Lower lobe of right lung (tissue), 2 donors: ENCODE data around the gene P2RX7. TPM values are rescaled to one million over a fixed set of nuclear protein-coding genes. Genes with fewer than 3 reads are reported as not detected.

Experiments used
- ATAC-seq, 2 donors: fragments of 200-7000 bp; cut with Tn5 transposase; one replicate each; pipeline ENCODE4 v1.9.1; 2020 to 2022; ENCODE audit warnings: mild to moderate bottlenecking in 2 of 2, moderate library complexity in 2 of 2
- DNase-seq: peaks from one replicate; pipeline ENCODE4 v3.0.0-alpha.2; 2020
- H3K27ac ChIP-seq: fragments of 200-600 bp; one replicate; pipeline ENCODE4 v1.8.0; 2022
- H3K27me3 ChIP-seq: fragments of 200-600 bp; one replicate; pipeline ENCODE4 v1.8.0; 2022; ENCODE audit warnings: low read depth
- H3K36me3 ChIP-seq: fragments of 200-600 bp; one replicate; pipeline ENCODE4 v1.8.0; 2022; ENCODE audit warnings: mild to moderate bottlenecking
- H3K4me1 ChIP-seq: fragments of 200-600 bp; one replicate; pipeline ENCODE4 v1.8.0; 2022
- H3K4me3 ChIP-seq: fragments of 200-600 bp; one replicate; pipeline ENCODE4 v1.8.0; 2022; ENCODE audit warnings: mild to moderate bottlenecking
- H3K9me3 ChIP-seq: fragments of 200-600 bp; one replicate; pipeline ENCODE4 v1.8.0; 2022
- intact Hi-C: fragments of 100-400 bp; cut with DNase I; formaldehyde crosslinking; loops from one replicate; pipeline ENCODE4 v1.11.0; 2022
- total RNA-seq: library from RNA; stranded (reverse); fragmentation: NEBNext Ultra II Directional; extraction: Animal tissue kit (Norgen Biotek cat#: 25700); gene quantifications from one replicate; pipeline ENCODE4 v1.2.1, GENCODE V29; 2021
- TF ChIP-seq, protein P1 (sequence below): fragments of 200-600 bp; IDR thresholded peaks from one replicate; pipeline ENCODE4 v1.8.0; 2022; ENCODE audit warnings: antibody characterized with exemption, mild to moderate bottlenecking
- donor health status: DM: no; HTN: yes; CAD: no; lungs with severe emphysema.

Gene P2RX7
- total RNA-seq, 1 donor from 2014 or later: 20.5 TPM

- no peaks in the 10 kb centered on the region for H3K9me3 ChIP-seq
- ATAC-seq: no peak
- peaks cover 65% of the 10 kb centered on the region for H3K4me1 ChIP-seq
- H3K27ac ChIP-seq: no peak overlapping the region
- TF ChIP-seq, protein P1, sequence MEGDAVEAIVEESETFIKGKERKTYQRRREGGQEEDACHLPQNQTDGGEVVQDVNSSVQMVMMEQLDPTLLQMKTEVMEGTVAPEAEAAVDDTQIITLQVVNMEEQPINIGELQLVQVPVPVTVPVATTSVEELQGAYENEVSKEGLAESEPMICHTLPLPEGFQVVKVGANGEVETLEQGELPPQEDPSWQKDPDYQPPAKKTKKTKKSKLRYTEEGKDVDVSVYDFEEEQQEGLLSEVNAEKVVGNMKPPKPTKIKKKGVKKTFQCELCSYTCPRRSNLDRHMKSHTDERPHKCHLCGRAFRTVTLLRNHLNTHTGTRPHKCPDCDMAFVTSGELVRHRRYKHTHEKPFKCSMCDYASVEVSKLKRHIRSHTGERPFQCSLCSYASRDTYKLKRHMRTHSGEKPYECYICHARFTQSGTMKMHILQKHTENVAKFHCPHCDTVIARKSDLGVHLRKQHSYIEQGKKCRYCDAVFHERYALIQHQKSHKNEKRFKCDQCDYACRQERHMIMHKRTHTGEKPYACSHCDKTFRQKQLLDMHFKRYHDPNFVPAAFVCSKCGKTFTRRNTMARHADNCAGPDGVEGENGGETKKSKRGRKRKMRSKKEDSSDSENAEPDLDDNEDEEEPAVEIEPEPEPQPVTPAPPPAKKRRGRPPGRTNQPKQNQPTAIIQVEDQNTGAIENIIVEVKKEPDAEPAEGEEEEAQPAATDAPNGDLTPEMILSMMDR: no peak
- H3K27me3 ChIP-seq: no peaks in the 10 kb centered on the region
- no peak overlapping the region for H3K4me3 ChIP-seq
- intact Hi-C loops: no loop called here
- H3K36me3 ChIP-seq: no peaks in the 10 kb centered on the region
- DNase-seq: no peak
Observed at GRCh38 chr12:121130866-121131373, 1.8 kb upstream of the P2RX7 start.

DNA sequence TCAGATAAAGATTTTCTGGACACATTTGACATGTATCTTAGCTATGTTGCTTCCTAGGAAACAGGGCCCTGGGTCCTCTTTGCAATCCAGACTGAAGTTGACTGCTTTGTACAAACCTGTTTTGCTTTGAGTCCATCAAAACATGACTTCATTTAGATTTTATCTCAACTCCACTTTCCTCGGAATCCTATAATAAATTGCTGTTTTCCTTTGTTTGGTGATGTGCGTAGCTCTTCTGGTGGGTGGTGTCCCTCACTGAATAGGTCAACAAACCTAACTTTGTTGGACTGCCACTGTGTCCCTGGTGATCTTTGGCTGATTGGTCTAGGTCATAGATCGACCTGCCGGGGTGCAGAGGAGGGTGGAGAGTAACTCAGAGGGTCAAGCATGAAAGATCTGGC lies 735 bp upstream of the P2RX7 start:
- Histone ChIP-seq H3K27me3 (no peaks in the 10 kb centered on the region), H3K4me3 (no peak overlapping the region), H3K4me1 (peaks cover 65% of the 10 kb centered on the region), H3K27ac (peak overlapping the region; percentile 72), H3K36me3 (no peaks in the 10 kb centered on the region), H3K9me3 (no peaks in the 10 kb centered on the region)
- TF ChIP-seq, protein P1: no peak
- intact Hi-C loops: no loop called here
- DNase-seq (no peak), ATAC-seq (no peak)

DNA sequence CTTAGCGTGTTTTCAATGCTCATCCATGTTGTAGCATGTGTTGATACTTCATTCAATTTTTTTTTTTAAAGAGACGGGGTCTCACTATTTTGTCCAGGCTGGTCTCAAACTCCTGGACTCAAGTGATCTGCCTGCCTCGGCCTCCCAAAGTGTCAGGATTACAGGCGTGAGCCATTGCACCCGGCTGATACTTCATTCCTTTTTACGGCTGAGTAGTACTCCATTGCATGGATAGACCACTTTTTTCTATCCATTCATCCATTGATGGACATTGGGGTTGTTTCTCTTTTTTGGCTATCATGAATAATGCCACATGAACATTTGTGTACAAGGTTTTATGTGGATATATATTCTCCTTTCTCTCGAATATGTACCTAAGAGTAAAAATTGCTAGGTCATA lies 1.2 kb downstream of the P2RX7 start:
- DNase-seq: no peak

GRCh38 chr12:121135320-121135719 lies 2.6 kb downstream of the P2RX7 start:
- Histone ChIP-seq H3K27me3 (no peaks in the 10 kb centered on the region), H3K27ac (no peak overlapping the region), H3K4me1 (peaks cover 42% of the 10 kb centered on the region), H3K36me3 (no peaks in the 10 kb centered on the region), H3K9me3 (no peaks in the 10 kb centered on the region), H3K4me3 (no peak overlapping the region)
- TF ChIP-seq, protein P1: no peak
- no peak for ATAC-seq
- intact Hi-C loops: no loop called here
- DNase-seq: no peak

More for the DNA sequence above, 1.2 kb downstream of the P2RX7 start:
- H3K4me1 ChIP-seq: peaks cover 54% of the 10 kb centered on the region
- H3K27ac ChIP-seq: peak overlapping the region; percentile 72
- no peaks in the 10 kb centered on the region for H3K27me3 ChIP-seq
- no peak for ATAC-seq
- TF ChIP-seq, protein P1: no peak
- intact Hi-C loops: no loop called here
- H3K36me3 ChIP-seq: no peaks in the 10 kb centered on the region
- peak overlapping the region; percentile 60 for H3K4me3 ChIP-seq
- no peaks in the 10 kb centered on the region for H3K9me3 ChIP-seq

- TF ChIP-seq, protein P1: no peak
- Histone ChIP-seq H3K4me1 (peaks cover 31% of the 10 kb centered on the region), H3K36me3 (no peaks in the 10 kb centered on the region), H3K27me3 (no peaks in the 10 kb centered on the region), H3K27ac (no peak overlapping the region), H3K4me3 (no peak overlapping the region), H3K9me3 (no peaks in the 10 kb centered on the region)
- intact Hi-C loops: no loop called here
- DNase-seq (no peak), ATAC-seq (no peak)
Observed at GRCh38 chr12:121137512-121137911, 4.8 kb downstream of the P2RX7 start.

GRCh38 chr12:121138284-121138683 lies 5.6 kb downstream of the P2RX7 start:
- Histone ChIP-seq H3K4me1 (peaks cover 27% of the 10 kb centered on the region), H3K27me3 (no peaks in the 10 kb centered on the region), H3K9me3 (no peaks in the 10 kb centered on the region), H3K36me3 (no peaks in the 10 kb centered on the region), H3K4me3 (no peak overlapping the region), H3K27ac (no peak overlapping the region)
- DNase-seq (no peak), ATAC-seq (no peak)
- TF ChIP-seq, protein P1: no peak
- intact Hi-C loops: no loop called here
